NCI-H2196 treated with DMSO at 0.1 percent for 48 hours (cell line): Measurements from ENCODE around the gene THSD8.
A peak's percentile ranks its signal among the peaks of the same experiment; 100 is the strongest.
"Not testable (repeated sequence)": the region's sequence is repeated elsewhere in the genome, so short reads cannot be mapped to it uniquely, and the experiment has no call there.

Experiments
- DNase-seq: peaks from one replicate; lab custom pipeline; 2025; ENCODE audit not compliant: unreplicated experiment; lab: John Stamatoyannopoulos, UW

The THSD8 gene

DNA sequence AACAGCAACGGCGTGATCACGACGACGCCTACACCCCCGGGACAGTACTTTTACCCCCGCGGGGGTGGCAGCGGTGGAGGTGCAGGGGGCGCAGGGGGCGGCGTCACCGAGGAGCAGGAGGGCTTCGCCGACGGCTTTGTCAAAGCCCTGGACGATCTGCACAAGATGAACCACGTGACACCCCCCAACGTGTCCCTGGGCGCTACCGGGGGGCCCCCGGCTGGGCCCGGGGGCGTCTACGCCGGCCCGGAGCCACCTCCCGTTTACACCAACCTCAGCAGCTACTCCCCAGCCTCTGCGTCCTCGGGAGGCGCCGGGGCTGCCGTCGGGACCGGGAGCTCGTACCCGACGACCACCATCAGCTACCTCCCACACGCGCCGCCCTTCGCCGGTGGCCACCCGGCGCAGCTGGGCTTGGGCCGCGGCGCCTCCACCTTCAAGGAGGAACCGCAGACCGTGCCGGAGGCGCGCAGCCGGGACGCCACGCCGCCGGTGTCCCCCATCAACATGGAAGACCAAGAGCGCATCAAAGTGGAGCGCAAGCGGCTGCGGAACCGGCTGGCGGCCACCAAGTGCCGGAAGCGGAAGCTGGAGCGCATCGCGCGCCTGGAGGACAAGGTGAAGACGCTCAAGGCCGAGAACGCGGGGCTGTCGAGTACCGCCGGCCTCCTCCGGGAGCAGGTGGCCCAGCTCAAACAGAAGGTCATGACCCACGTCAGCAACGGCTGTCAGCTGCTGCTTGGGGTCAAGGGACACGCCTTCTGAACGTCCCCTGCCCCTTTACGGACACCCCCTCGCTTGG is 9.6 kb upstream of the THSD8 start:
- peak; percentile 40 for DNase-seq

DNA sequence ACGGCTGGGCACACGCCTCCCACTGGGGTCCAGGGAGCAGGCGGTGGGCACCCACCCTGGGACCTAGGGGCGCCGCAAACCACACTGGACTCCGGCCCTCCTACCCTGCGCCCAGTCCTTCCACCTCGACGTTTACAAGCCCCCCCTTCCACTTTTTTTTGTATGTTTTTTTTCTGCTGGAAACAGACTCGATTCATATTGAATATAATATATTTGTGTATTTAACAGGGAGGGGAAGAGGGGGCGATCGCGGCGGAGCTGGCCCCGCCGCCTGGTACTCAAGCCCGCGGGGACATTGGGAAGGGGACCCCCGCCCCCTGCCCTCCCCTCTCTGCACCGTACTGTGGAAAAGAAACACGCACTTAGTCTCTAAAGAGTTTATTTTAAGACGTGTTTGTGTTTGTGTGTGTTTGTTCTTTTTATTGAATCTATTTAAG is 9.0 kb upstream of the THSD8 start:
- no peak for DNase-seq

DNA sequence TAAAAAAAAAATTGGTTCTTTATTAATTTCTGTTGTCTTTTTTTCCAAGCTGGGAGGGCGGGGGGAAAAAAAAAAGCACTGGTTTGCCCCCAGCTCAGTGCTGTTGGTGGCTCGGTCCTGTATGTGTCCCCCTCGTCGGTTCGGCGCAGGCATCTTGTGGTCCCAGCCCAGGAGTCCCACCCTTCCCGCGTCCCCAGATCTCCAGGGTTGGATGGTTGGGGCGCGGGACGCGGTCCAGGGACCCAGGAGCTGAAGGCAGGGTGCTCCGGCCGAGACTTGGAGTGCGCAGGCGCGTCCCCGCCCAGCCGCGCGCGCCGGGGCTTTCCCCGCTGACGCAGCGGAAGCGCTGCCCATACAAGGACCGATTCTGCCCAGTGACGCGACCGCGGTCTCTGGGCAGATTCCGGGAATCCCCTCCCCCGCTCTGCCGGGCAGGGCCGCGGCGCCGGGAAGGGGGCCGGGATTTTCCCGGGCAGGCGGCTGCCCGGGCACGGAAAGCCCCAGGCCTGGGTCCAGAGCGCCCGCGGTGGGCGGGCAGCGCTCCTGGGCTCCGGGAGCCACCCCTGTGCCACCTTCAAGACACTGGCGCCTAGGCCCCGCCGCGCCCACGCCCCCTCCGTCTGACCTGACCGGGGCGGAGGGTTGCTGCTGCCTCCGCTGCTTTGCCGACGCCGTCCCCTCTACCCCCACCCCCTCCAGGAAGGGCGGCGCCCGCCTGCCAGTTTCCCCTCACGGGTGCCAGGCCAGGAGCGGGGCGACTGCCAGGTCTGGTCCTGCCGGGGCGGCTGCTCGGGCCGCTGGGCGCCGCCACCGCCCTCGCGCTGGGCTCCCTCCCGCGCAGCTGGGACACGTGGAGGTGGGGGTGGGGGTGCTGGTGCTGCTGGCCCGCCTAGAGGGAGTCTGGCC is 8.3 kb upstream of the THSD8 start:
- DNase-seq = peak; percentile 91

DNA sequence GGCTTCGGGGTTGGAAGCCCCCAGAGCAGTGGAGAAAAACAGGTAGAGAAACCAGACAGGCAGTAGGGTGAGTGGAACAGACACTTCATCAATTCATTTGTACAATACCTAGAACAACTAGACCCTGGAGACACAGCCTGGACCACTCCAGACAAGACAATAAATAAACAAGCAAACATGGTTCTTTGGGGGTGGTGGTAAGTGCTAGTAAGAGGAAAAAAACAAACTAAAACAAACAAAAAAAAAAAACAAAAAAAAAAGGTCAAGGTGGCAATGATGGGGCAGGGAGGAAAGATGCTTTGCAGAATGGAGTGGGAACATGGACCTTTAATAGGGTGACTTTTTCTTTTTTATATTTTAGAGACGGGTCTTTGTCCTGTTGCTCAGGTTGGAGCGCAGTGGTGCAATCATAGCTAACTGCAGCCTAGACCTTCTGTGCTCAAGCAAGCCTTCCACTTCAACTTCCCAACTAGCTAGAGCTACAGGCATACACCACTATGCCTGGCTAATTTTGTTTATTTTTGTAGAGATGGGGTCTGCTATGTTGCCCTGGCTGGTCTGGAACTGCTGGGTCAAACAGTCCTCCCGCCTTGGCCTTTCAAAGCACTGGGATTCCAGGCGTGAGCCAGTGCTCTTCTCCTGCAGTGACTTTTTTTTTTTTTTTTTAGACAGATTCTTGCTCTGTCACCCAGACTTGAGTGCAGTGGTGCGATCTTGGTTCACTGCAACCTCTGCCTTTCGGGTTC is 7.5 kb upstream of the THSD8 start:
- no peak for DNase-seq

GRCh38 chr19:12794971-12795381 is 6.9 kb upstream of the THSD8 start:
- DNase-seq = no peak

GRCh38 chr19:12796146-12797071 is 5.5 kb upstream of the THSD8 start:
- DNase-seq = peak; percentile 76

DNA sequence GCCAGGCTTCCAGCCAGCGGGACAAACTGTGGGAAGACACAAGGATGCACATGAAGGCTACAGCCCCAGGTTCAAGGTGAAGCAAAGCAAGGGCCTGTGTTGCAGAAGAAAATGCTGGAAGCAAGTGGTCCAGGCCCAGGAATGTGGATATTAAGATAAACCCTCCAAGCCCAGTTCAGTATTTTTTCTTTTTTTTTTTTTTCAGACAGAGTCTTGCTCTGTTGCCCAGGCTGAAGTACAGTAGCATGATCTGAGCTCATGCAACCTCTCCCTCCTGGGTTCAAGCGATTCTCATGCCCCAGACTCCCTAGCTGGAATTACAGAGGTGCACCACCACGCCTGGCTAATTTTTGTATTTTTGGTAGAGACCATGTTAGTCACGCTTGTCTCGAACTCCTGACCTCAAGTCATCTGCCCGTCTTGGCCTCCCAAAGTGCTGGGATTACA is 4.7 kb upstream of the THSD8 start:
- DNase-seq = no peak

- not testable (repeated sequence) for DNase-seq
Measured at GRCh38 chr19:12797607-12798006, 4.3 kb upstream of the THSD8 start.

DNA sequence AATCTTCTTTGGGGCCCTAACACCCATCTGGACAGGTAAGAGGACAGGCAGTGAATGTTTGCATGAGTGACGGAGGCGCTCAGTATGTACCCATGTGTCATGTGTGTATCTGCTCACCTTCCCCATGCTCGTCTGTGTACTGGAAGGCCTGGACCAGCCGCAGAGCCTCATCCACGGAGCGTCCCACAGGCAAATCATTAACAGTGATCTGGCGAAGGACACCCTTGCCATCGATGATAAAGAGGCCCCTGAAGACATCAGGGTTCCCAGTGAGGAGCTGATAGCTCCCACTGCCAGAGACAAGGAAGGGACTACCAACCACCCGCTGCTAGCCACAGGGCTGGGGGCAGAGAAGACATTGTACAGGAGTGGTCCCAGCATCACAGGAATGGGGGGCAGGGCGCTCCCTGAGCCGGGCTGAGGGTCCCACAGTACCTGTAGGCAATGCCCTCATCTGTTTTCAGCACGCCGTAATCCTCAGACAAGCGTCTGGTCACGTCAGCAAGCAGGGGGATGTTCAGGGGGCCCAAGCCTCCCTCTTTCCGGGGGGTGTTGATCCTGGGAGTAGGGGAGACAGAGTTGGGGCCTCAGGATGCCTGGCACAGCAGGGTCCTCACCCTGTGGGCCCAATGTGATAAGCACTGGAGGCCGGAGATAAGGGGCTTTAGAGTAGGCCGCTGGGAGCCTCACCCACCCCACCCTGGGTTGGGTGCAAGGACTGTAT is 2.0 kb upstream of the THSD8 start:
- DNase-seq = no peak

GRCh38 chr19:12800466-12800770 is 1.5 kb upstream of the THSD8 start:
- DNase-seq = no peak

GRCh38 chr19:12800923-12801465 is 875 bp upstream of the THSD8 start:
- no peak for DNase-seq

GRCh38 chr19:12802267-12803106 is 618 bp downstream of the THSD8 start:
- DNase-seq = no peak

GRCh38 chr19:12804051-12804450 is 2.2 kb downstream of the THSD8 start:
- no peak for DNase-seq

- DNase-seq = peak; percentile 85
Measured at GRCh38 chr19:12806242-12807081, 4.6 kb downstream of the THSD8 start, which contains the start of gene RNASEH2A. Gene RNASEH2A (plus strand): TSS chr19:12806584. CDS start chr19:12806674, 90 bp downstream.

GRCh38 chr19:12815088-12815487 is 13.2 kb downstream of the THSD8 start:
- DNase-seq = no peak

DNA sequence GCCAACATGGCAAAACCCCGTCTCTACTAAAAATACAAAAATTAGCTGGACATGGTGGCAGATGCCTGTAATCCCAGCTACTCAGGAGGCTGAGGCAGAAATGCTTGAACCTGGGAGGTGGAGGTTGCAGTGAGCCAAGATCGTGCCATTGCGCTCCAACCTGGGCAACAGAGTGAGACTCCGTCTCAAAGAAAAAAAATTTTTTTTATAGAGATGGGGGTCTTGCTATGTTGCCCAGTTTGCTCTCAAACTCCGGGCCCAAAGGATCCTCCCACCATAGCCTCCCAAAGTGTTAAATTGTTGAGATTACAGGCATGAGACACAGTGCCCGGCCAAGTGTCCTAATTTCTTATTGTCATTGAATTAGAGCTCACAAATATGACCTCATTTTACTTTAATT is 15.3 kb downstream of the THSD8 start:
- DNase-seq = not testable (repeated sequence)

DNA sequence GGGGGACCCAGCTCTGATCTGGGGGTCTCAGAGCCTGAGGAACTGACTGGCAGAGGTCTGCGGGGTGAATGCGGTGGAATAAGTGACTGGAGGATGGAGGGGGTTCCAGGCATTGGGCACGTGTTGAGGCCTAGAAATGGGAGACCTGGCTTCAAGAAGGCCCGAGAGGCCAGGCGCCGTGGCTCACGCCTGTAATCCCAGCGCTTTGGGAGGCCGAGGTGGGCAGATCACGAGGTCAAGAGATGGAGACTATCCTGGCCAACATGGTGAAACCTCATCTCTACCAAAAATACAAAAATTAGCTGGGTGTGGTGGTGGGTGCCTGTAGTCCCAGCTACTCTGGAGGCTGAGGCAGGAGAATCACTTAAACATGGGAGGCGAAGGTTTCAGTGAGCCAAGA is 15.9 kb downstream of the THSD8 start:
- not testable (repeated sequence) for DNase-seq
